Cardiac fibroblast (primary cell): Measurements from ENCODE around the gene POMT2.
"Not testable (repeated sequence)": the region's sequence is repeated elsewhere in the genome, so short reads cannot be mapped to it uniquely, and the experiment has no call there.

Experiments
- DNase-seq, 2 donors: peaks; one replicate each; pipeline versions ENCODE4 v3.0.0 to v3.0.0-alpha.2; 2010; ENCODE audit warnings: low read depth in 2 of 2
- H3K4me3 ChIP-seq, 2 donors: replicated peaks in 1 of 2; 1 replicate in 1 of 2; 2 replicates in 1 of 2; pipeline ENCODE4 v1.5.1; 2011; ENCODE audit warnings: low read depth in 2 of 2, low read length in 2 of 2, mild to moderate bottlenecking in 2 of 2, moderate library complexity in 1 of 2
- CTCF ChIP-seq: IDR thresholded peaks from one replicate; pipeline ENCODE4 v1.5.1; 2011; ENCODE audit warnings: low read depth, mild to moderate bottlenecking, low read length, inconsistent platforms

POMT2 gene

GRCh38 chr14:77286576-77286975 is 34.1 kb downstream of the POMT2 start:
- H3K4me3 ChIP-seq, result no peak overlapping the region
- DNase-seq, result no peak
- no peak for TF ChIP-seq CTCF

- no peak for TF ChIP-seq CTCF
- no peak for DNase-seq
- no peak overlapping the region for H3K4me3 ChIP-seq
These were observed 36.2 kb downstream of the POMT2 start for GRCh38 chr14:77284466-77284865.

GRCh38 chr14:77284066-77284465 is 36.6 kb downstream of the POMT2 start:
- no peak overlapping the region for H3K4me3 ChIP-seq
- no peak for TF ChIP-seq CTCF
- DNase-seq, result no peak

GRCh38 chr14:77281852-77282410 is 38.8 kb downstream of the POMT2 start:
- DNase-seq, result no peak
- no peak for TF ChIP-seq CTCF
- no peak overlapping the region for H3K4me3 ChIP-seq

- not testable (repeated sequence) for H3K4me3 ChIP-seq, DNase-seq
These were observed 39.8 kb downstream of the POMT2 start for GRCh38 chr14:77280921-77281320.

- H3K4me3 ChIP-seq, result no peak overlapping the region
- no peak for TF ChIP-seq CTCF
- DNase-seq, result no peak
These were observed 41.0 kb downstream of the POMT2 start for GRCh38 chr14:77279719-77280118.

GRCh38 chr14:77278461-77279230 is 42.0 kb downstream of the POMT2 start:
- no peak for TF ChIP-seq CTCF
- no peak for DNase-seq

More at GRCh38 chr14:77278461-77279230, 42.0 kb downstream of the POMT2 start:
- no peak overlapping the region for H3K4me3 ChIP-seq
